Measurements from ENCODE around the gene SYF2.

GRCh38 chr1:25190260-25190659 is 42.0 kb downstream of the SYF2 start:
- TF ChIP-seq EP300 (IDR thresholded peaks at IDR 0.05) (no peak), POLR2A (IDR thresholded peaks at IDR 0.05) (no peak)
- TF ChIP-seq, protein P1, sequence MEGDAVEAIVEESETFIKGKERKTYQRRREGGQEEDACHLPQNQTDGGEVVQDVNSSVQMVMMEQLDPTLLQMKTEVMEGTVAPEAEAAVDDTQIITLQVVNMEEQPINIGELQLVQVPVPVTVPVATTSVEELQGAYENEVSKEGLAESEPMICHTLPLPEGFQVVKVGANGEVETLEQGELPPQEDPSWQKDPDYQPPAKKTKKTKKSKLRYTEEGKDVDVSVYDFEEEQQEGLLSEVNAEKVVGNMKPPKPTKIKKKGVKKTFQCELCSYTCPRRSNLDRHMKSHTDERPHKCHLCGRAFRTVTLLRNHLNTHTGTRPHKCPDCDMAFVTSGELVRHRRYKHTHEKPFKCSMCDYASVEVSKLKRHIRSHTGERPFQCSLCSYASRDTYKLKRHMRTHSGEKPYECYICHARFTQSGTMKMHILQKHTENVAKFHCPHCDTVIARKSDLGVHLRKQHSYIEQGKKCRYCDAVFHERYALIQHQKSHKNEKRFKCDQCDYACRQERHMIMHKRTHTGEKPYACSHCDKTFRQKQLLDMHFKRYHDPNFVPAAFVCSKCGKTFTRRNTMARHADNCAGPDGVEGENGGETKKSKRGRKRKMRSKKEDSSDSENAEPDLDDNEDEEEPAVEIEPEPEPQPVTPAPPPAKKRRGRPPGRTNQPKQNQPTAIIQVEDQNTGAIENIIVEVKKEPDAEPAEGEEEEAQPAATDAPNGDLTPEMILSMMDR (IDR thresholded peaks at IDR 0.05): no peak

All from tibial nerve (tissue), 4 donors.